Smooth muscle cell (in vitro differentiated cells): ENCODE results near the gene ZBP1. TPM values are rescaled to one million over a fixed set of nuclear protein-coding genes. Genes with fewer than 3 reads are reported as not detected.

ENCODE experiments used
- DNase-seq: peaks from one replicate; lab custom pipeline; 2025; ENCODE audit not compliant: unreplicated experiment; lab: John Stamatoyannopoulos, UW
- H2AFZ ChIP-seq: fragments of 200-600 bp; sonication (generic); 2 replicates; pipeline ENCODE4 v1.6.0; 2016; ENCODE audit warnings: antibody characterized with exemption, low read depth, mild to moderate bottlenecking
- H3F3A ChIP-seq: fragments of 200-600 bp; sonication (generic); 2 replicates; pipeline ENCODE4 v1.6.0; 2017; ENCODE audit warnings: antibody characterized with exemption, low read depth
- H3K27ac ChIP-seq: fragments of 200-600 bp; sonication (generic); 2 replicates; pipeline ENCODE4 v1.5.1; 2016; ENCODE audit warnings: low read depth, mild to moderate bottlenecking
- H3K27me3 ChIP-seq: fragments of 200-600 bp; sonication (generic); 2 replicates; pipeline ENCODE4 v1.6.1; 2016; ENCODE audit warnings: low read depth, mild to moderate bottlenecking
- H3K36me3 ChIP-seq: fragments of 200-600 bp; sonication (generic); 2 replicates; pipeline ENCODE4 v1.5.1; 2016; ENCODE audit warnings: low read depth
- H3K4me1 ChIP-seq: fragments of 200-600 bp; sonication (generic); 2 replicates; pipeline ENCODE4 v1.5.1; 2016; ENCODE audit warnings: low read depth
- H3K4me2 ChIP-seq: fragments of 200-600 bp; sonication (generic); 2 replicates; pipeline ENCODE4 v1.6.0; 2016; ENCODE audit warnings: mild to moderate bottlenecking
- H3K4me3 ChIP-seq: fragments of 200-600 bp; sonication (generic); 2 replicates; pipeline ENCODE4 v1.5.1; 2016; ENCODE audit warnings: mild to moderate bottlenecking
- H3K79me2 ChIP-seq: fragments of 200-600 bp; sonication (generic); 2 replicates; pipeline ENCODE4 v1.6.0; 2016; ENCODE audit warnings: low read depth, mild to moderate bottlenecking
- H3K9ac ChIP-seq: fragments of 200-600 bp; sonication (generic); 2 replicates; pipeline ENCODE4 v1.6.0; 2016; ENCODE audit warnings: low read depth
- H3K9me3 ChIP-seq: fragments of 200-600 bp; sonication (generic); replicated peaks from 2 replicates; pipeline ENCODE4 v1.5.1; 2016; ENCODE audit warnings: low read depth
- H4K20me1 ChIP-seq: fragments of 200-600 bp; sonication (generic); 2 replicates; pipeline ENCODE4 v1.6.0; 2016; ENCODE audit warnings: low read depth
- WGBS: methylation state at CpG from one replicate; pipeline ENCODE4 v1.1.7; 2016; ENCODE audit warnings: low lambda C conversion rate; 5-methylcytosine and 5-hydroxymethylcytosine counted together
- polyA plus RNA-seq: library from polyadenylated mRNA; unstranded; fragments of >200 nt; fragmentation: Nextera tagmentation; extraction: Ambion mirVana; gene quantifications from 2 replicates; pipeline ENCODE4 v1.2.1, GENCODE V29; 2016
- total RNA-seq: library from RNA; depleted of rRNA; stranded (reverse); fragments of >200 nt; gene quantifications from 2 replicates; pipeline ENCODE4 v1.2.3, GENCODE V29; 2014
- TF ChIP-seq, protein P1 (sequence below): fragments of 200-600 bp; sonication (generic); IDR thresholded peaks from 2 replicates; pipeline ENCODE4 v1.5.1; 2017; ENCODE audit warnings: borderline replicate concordance, mild to moderate bottlenecking, antibody characterized with exemption; ENCODE audit not compliant: insufficient read depth, poor library complexity, severe bottlenecking

The ZBP1 gene
- total and polyA plus RNA-seq, 2 experiments from 2014 or later, result not detected

DNA sequence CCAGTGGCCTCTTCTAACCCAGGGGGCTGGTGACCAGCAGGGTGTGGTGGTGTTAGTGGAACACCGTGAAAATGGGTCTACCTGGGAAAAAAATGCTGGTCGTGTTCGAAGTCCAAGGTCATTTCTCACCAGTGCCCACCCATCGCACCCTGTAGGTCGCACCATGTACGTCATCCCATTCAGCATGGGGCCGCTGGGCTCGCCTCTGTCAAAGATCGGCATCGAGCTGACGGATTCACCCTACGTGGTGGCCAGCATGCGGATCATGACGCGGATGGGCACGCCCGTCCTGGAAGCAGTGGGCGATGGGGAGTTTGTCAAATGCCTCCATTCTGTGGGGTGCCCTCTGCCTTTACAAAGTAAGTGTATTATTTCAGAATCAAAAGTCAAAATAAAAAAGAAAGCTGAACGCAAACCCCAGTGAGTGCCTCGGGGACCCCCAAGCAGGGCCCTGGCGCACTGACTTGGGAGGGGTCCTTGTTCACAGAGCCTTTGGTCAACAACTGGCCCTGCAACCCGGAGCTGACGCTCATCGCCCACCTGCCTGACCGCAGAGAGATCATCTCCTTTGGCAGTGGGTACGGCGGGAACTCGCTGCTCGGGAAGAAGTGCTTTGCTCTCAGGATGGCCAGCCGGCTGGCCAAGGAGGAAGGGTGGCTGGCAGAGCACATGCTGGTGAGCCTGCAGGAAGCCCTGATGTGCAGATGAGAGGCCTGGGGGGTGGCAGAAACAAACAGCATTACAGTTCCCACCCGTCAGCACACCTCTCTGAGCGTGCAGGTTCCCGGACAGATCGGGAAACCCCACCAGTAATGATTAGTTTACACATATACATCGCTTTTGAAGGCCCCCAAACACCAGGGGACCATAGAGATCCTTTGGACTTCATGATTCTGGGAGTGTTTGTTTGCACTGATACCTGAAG lies 57.4 kb downstream of the ZBP1 start:
- no peaks in the 10 kb centered on the region for H3F3A ChIP-seq
- DNase-seq, result no peak
- H3K4me3 ChIP-seq, result no peak overlapping the region
- 93% methylated on average over 35 of the region's 35 CpGs for WGBS
- H3K4me2 ChIP-seq, result no peak overlapping the region
- no peak overlapping the region for H2AFZ ChIP-seq
- H4K20me1 ChIP-seq, result no peaks in the 10 kb centered on the region
- H3K9ac ChIP-seq, result no peak overlapping the region
- H3K4me1 ChIP-seq, result no peaks in the 10 kb centered on the region
- no peaks in the 10 kb centered on the region for H3K36me3 ChIP-seq
- TF ChIP-seq, protein P1, sequence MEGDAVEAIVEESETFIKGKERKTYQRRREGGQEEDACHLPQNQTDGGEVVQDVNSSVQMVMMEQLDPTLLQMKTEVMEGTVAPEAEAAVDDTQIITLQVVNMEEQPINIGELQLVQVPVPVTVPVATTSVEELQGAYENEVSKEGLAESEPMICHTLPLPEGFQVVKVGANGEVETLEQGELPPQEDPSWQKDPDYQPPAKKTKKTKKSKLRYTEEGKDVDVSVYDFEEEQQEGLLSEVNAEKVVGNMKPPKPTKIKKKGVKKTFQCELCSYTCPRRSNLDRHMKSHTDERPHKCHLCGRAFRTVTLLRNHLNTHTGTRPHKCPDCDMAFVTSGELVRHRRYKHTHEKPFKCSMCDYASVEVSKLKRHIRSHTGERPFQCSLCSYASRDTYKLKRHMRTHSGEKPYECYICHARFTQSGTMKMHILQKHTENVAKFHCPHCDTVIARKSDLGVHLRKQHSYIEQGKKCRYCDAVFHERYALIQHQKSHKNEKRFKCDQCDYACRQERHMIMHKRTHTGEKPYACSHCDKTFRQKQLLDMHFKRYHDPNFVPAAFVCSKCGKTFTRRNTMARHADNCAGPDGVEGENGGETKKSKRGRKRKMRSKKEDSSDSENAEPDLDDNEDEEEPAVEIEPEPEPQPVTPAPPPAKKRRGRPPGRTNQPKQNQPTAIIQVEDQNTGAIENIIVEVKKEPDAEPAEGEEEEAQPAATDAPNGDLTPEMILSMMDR, result no peak
- H3K9me3 ChIP-seq, result no peaks in the 10 kb centered on the region
- H3K79me2 ChIP-seq, result no peaks in the 10 kb centered on the region
- H3K27ac ChIP-seq, result no peak overlapping the region
- H3K27me3 ChIP-seq, result peaks cover 38% of the 10 kb centered on the region

DNA sequence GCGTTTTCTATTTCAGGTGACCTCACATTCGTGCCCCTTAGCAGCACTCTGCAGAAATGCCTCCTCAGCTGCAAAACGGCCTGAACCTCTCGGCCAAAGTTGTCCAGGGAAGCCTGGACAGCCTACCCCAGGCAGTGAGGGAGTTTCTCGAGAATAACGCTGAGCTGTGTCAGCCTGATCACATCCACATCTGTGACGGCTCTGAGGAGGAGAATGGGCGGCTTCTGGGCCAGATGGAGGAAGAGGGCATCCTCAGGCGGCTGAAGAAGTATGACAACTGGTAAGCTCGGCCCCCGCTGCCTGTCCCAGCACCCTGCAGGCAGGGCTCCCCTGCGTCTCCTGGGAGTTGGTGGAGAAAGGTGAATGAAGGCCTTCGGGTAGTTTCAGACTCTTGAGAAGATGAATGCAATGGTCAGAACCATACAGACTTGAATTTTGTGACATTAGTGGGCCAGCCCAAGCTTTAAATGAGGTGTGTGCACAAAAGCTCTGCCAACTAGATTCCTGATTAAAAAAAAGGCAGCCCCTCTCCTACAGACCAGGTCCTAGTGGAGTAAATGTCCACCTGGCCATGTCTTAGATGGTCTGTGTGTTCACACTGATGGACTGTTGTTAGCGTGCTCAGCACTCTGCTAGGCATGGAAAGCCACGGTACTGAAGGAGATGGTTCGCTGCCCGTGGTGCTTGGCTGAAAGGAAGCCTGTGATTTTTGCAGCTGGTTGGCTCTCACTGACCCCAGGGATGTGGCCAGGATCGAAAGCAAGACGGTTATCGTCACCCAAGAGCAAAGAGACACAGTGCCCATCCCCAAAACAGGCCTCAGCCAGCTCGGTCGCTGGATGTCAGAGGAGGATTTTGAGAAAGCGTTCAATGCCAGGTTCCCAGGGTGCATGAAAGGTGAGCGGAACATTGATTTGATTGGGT lies 58.6 kb downstream of the ZBP1 start:
- H3K27me3 ChIP-seq, result peaks cover 35% of the 10 kb centered on the region
- H3K4me3 ChIP-seq, result no peak overlapping the region
- no peaks in the 10 kb centered on the region for H3K9me3 ChIP-seq
- H4K20me1 ChIP-seq, result no peaks in the 10 kb centered on the region
- no peak overlapping the region for H2AFZ ChIP-seq
- TF ChIP-seq, protein P1, result no peak
- H3K36me3 ChIP-seq, result no peaks in the 10 kb centered on the region
- H3F3A ChIP-seq, result no peaks in the 10 kb centered on the region
- no peak overlapping the region for H3K9ac ChIP-seq
- no peak overlapping the region for H3K4me2 ChIP-seq
- WGBS, result 90% methylated on average over 24 of the region's 24 CpGs
- no peaks in the 10 kb centered on the region for H3K79me2 ChIP-seq
- no peak overlapping the region for H3K27ac ChIP-seq
- no peaks in the 10 kb centered on the region for H3K4me1 ChIP-seq
- DNase-seq, result no peak

DNA sequence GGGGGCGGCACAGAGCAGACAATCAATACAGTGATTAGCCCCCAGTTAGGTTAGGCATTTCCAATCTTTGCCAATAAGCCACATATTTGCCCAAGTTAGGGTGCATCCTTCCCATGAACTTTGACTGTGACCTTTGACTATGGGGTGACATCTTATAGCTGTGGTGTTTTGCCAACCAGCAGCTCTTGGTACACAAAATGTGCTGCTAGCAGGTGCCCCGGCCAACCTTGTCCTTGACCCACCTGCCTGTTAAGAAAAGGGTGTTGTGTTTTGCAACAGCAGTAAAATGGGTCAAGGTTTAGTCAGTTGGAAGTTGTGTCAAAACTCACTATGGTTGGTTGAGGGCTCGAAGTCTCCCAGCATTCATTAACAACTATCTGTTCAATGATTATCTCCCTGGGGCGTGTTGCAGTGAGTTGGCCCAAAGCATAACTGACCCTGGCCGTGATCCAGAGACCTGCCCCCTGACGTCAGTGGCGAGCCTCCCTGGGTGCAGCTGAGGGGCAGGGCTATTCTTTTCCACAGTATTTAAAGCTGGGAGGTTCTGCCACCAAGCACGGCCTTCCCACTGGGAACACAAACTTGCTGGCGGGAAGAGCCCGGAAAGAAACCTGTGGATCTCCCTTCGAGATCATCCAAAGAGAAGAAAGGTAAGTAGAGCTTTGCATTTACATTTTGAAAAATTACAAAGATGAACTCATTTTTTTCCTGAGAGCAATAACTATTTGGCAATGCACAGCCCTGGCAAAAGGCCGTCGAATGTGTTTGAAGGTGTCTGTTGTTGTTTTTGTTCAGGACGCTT lies 59.5 kb downstream of the ZBP1 start, which contains the start of gene PCK1:
Gene PCK1 (plus strand): TSS at position 557 of the 802 bp plus-strand sequence. CDS start 302 bp downstream, outside the sequence.
- Histone ChIP-seq H3K4me2 (no peak within 1 kb of the TSS), H3K9ac (no peak within 1 kb of the TSS), H3K9me3 (no peaks in the 10 kb centered on the region), H3K27ac (no peak within 1 kb of the TSS), H3K4me1 (no peaks in the 10 kb centered on the region), H3K27me3 (peaks cover 35% of the 10 kb centered on the region), H3K36me3 (no peaks in the 10 kb centered on the region), H2AFZ (no peak within 1 kb of the TSS), H4K20me1 (no peaks in the 10 kb centered on the region), H3K79me2 (no peaks in the 10 kb centered on the region), H3F3A (no peaks in the 10 kb centered on the region), H3K4me3 (no peak within 1 kb of the TSS)
- 86% methylated on average over 14 of the region's 14 CpGs for WGBS
- DNase-seq, result no peak
- TF ChIP-seq, protein P1, result no peak
